HepG2 (cell line): Measurements from ENCODE around the gene CELF2.

Experiments used
- ATF7-NPFF ChIP-seq: sonication (generic); formaldehyde crosslinking; IDR thresholded peaks from 2 replicates; pipeline ENCODE4 v1.8.1; 2023; ENCODE audit warnings: mild to moderate bottlenecking, low read depth, missing genetic modification reagents, moderate library complexity
- POLR2A ChIP-seq, 2 experiments: IDR thresholded peaks; 2 replicates each; pipeline ENCODE4 v1.6.1; 2011; ENCODE audit warnings: low read depth in 2 of 2, low read length in 2 of 2, mild to moderate bottlenecking in 1 of 2, moderate library complexity in 1 of 2; ENCODE audit not compliant: insufficient read depth in 1 of 2

GRCh38 chr10:10985361-10985760 lies 32.3 kb upstream of the CELF2 start:
- TF ChIP-seq POLR2A (IDR thresholded peaks at IDR 0.05; ENCODE audit: insufficient read depth in 1 of 2, low read depth in 2 of 2, low read length in 2 of 2) (no peak), ATF7-NPFF (CRISPR knock-in tag) (no peak)
